ENCODE measurements around the gene ETS2. TPM values are rescaled to one million over a fixed set of nuclear protein-coding genes. Genes with fewer than 3 reads are reported as not detected.

The ETS2 gene
- total and polyA plus RNA-seq, 2 of the 4 experiments (the other 2 are of a cell fraction): 21.3 to 21.7 TPM

DNA sequence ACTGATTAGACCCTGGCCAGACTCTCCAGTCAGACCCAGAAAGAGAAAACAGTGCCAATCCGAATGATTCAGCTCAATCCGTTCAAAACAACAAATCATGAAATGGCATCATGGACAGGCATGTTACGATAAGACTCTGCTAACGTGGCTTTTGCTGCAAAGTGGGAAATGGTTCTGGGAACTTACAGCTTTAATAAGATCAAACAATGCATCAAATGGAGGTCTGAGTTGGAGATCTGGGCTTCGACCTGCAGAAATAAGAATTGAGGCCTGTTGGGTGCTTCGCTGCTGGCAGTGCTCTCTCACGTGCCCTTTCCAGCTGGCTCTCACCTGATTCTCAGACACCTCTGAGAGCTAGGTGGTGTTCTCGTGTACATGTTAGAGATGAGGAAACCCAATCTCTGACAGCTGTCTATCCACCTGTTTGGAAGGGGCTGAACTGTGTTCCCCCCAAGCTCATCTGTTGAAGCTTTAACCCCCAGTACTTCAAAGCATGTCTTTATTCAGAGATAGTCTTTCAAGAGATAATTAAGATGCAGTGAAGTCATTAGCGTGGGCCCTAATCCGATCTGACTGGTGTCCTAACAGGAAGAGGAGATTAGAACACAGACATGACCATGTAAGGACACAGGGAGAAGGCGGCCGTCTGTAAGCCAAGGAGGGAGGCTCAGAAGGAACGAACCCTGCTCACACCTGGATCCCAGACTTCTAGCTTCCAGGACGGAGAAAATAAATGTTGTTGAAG, 45.5 kb upstream of the ETS2 start:
- in situ Hi-C loops (cut with MboI; ENCODE audit: low sequenced_read_pairs): no loop called here
- BruUV-seq (replicated peaks): no TSS peak
- peak overlapping the region; percentile 91 for H4K91ac ChIP-seq (ENCODE audit: insufficient read depth, low read depth, low read length)
- peaks cover 23% of the 10 kb centered on the region for H3K4me1 ChIP-seq (ENCODE audit: control insufficient read depth, insufficient read depth, low read length)
- peak overlapping the region; percentile 84 for H4K5ac ChIP-seq (ENCODE audit: low read depth, low read length)
- H3K27ac ChIP-seq (ENCODE audit: insufficient read depth, low read length): 0 out of 2 replicates have a peak overlapping the region, but pooled peaks have one; percentile 22
- H2BK20ac ChIP-seq (ENCODE audit: low read depth, low read length): peak overlapping the region; percentile 77
- peak overlapping the region; percentile 58 for H3K14ac ChIP-seq (replicated peaks; ENCODE audit: low read depth, low read length)
- ATAC-seq (ENCODE audit: low read depth) (no peak), DNase-seq (peak; percentile 52)
- POLR2A ChIA-PET (ENCODE audit: unreplicated experiment): interaction anchor here (0.7 kb wide), 1 partner anchor 9 kb away, joined by 3 read pairs; no protein-coding TSS in a partner anchor
- H3K9me3 ChIP-seq (ENCODE audit: control insufficient read depth, insufficient read depth, low read length): no peaks in the 10 kb centered on the region
- peak overlapping the region; percentile 27; the same call in 1 of the 2 replicates for H3K56ac ChIP-seq (ENCODE audit: extremely low read depth, insufficient read depth, low read length)
- H2BK5ac ChIP-seq (ENCODE audit: low read depth, low read length, poor library complexity, severe bottlenecking): peak overlapping the region; percentile 76
- H3K79me1 ChIP-seq (ENCODE audit: low read depth in 1 of 2, low read length in 2 of 2): peaks cover 0 to 8% of the 10 kb centered on the region in 2 experiments; a peak in 1 of 4 replicates
- peak overlapping the region; percentile 97; the same call in 2 of the 3 replicates for H2BK15ac ChIP-seq (ENCODE audit: low read depth, low read length)
- WGBS, 2 experiments (ENCODE audit: extremely low coverage in 2 of 2, insufficient read length in 1 of 2): no CpG with 5 or more reads among the region's 14 CpGs
- peak overlapping the region; percentile 92 for H3K18ac ChIP-seq (ENCODE audit: low read depth, low read length)
- H3K27me3 ChIP-seq (ENCODE audit: control insufficient read depth, insufficient read depth, low read length): no peaks in the 10 kb centered on the region
- intact Hi-C loops (cut with micrococcal nuclease): no loop called here
- peak overlapping the region; percentile 76 for H2AK5ac ChIP-seq (ENCODE audit: low read depth, low read length)
- TF ChIP-seq POLR2A (IDR thresholded peaks at IDR 0.05; ENCODE audit: low read depth, low read length): no peak
- no peak for TF ChIP-seq SMC3 (IDR thresholded peaks at IDR 0.05; ENCODE audit: low read depth, low read length)
- no peak for TF ChIP-seq CEBPB (IDR thresholded peaks at IDR 0.05; ENCODE audit: low read depth, low read length)
- TF ChIP-seq MAFK (IDR thresholded peaks at IDR 0.05; ENCODE audit: low read depth, low read length): peak; percentile 22
- TF ChIP-seq MXI1 (IDR thresholded peaks at IDR 0.05; ENCODE audit: borderline replicate concordance, low read depth, low read length): no peak
- TF ChIP-seq, protein P1, sequence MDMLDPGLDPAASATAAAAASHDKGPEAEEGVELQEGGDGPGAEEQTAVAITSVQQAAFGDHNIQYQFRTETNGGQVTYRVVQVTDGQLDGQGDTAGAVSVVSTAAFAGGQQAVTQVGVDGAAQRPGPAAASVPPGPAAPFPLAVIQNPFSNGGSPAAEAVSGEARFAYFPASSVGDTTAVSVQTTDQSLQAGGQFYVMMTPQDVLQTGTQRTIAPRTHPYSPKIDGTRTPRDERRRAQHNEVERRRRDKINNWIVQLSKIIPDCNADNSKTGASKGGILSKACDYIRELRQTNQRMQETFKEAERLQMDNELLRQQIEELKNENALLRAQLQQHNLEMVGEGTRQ (IDR thresholded peaks at IDR 0.05; ENCODE audit: low read depth, low read length): no peak
- no peak for TF ChIP-seq CHD1 (IDR thresholded peaks at IDR 0.05; ENCODE audit: low read depth, low read length)
- no peak for TF ChIP-seq FOS (IDR thresholded peaks at IDR 0.05; ENCODE audit: low read depth, low read length)
- TF ChIP-seq BHLHE40 (IDR thresholded peaks at IDR 0.05; ENCODE audit: low read depth, low read length): no peak
- peak; percentile 85 for TF ChIP-seq NFE2L2 (IDR thresholded peaks at IDR 0.05; ENCODE audit: low read depth, low read length)
- TF ChIP-seq, protein P2, sequence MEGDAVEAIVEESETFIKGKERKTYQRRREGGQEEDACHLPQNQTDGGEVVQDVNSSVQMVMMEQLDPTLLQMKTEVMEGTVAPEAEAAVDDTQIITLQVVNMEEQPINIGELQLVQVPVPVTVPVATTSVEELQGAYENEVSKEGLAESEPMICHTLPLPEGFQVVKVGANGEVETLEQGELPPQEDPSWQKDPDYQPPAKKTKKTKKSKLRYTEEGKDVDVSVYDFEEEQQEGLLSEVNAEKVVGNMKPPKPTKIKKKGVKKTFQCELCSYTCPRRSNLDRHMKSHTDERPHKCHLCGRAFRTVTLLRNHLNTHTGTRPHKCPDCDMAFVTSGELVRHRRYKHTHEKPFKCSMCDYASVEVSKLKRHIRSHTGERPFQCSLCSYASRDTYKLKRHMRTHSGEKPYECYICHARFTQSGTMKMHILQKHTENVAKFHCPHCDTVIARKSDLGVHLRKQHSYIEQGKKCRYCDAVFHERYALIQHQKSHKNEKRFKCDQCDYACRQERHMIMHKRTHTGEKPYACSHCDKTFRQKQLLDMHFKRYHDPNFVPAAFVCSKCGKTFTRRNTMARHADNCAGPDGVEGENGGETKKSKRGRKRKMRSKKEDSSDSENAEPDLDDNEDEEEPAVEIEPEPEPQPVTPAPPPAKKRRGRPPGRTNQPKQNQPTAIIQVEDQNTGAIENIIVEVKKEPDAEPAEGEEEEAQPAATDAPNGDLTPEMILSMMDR (conservative IDR thresholded peaks at IDR 0.05; ENCODE audit: low read depth, low read length): no peak
- no peak for TF ChIP-seq MAZ (IDR thresholded peaks at IDR 0.05; ENCODE audit: borderline replicate concordance, low read depth, low read length)
- no peak overlapping the region for H2AK9ac ChIP-seq (replicated peaks; ENCODE audit: low read depth, low read length, poor library complexity)
- CTCF ChIA-PET: interaction anchor here (1.4 kb wide), 1 partner anchor 8 kb away, joined by 5 read pairs; no protein-coding TSS in a partner anchor
- peak overlapping the region; percentile 50; the same call in 1 of the 2 replicates for H3K23ac ChIP-seq (ENCODE audit: low read depth, low read length)
- no peak overlapping the region for H3K9ac ChIP-seq (ENCODE audit: low read depth, low read length)
- H3K4me2 ChIP-seq (ENCODE audit: low read depth, low read length): peak overlapping the region; percentile 10; the same call in 1 of the 2 replicates
- peak overlapping the region; percentile 88 for H3K4ac ChIP-seq (ENCODE audit: low read depth, low read length)
- H4K20me1 ChIP-seq (ENCODE audit: insufficient read depth, low read length): no peaks in the 10 kb centered on the region
- peak overlapping the region; percentile 97 for H2BK120ac ChIP-seq (ENCODE audit: low read depth, low read length)
- dilution Hi-C loops (cut with HindIII; ENCODE audit: low sequenced_read_pairs, unreplicated experiment): no loop called here
- H4K8ac ChIP-seq (ENCODE audit: low read depth in 2 of 2, low read length in 2 of 2): peak overlapping the region; percentile 78 to 79
- no peak overlapping the region for H3K4me3 ChIP-seq (ENCODE audit: insufficient read depth, low read depth, low read length)
- H2AFZ ChIP-seq (replicated peaks; ENCODE audit: low read length, poor library complexity): peak overlapping the region; percentile 11
- H3K9me1 ChIP-seq (ENCODE audit: insufficient read depth, low read length): peaks cover 16% of the 10 kb centered on the region
- no peaks in the 10 kb centered on the region for H3K36me3 ChIP-seq (ENCODE audit: control insufficient read depth, insufficient read depth, low read length)

Data from IMR-90 (cell line).